HG03571 (cell line): ENCODE measurements around the gene COASY.
A peak's percentile ranks its signal among the peaks of the same experiment; 100 is the strongest.
"Not testable (repeated sequence)": the region's sequence is repeated elsewhere in the genome, so short reads cannot be mapped to it uniquely, and the experiment has no call there.

Experiments
- ATAC-seq: cut with Tn5 transposase; IDR thresholded peaks from one replicate; pipeline ENCODE4 v1.9.1; 2021; ENCODE audit not compliant: unreplicated experiment

The COASY gene

GRCh38 chr17:42552736-42553135, 9.2 kb upstream of the COASY start, which contains the start of gene HSD17B1:
Gene HSD17B1 (plus strand): TSS chr17:42552923. CDS start chr17:42552934, 11 bp downstream.
- not testable (repeated sequence) for ATAC-seq

- no peak for ATAC-seq
These were observed 8.7 kb upstream of the COASY start for GRCh38 chr17:42553161-42553818.

- no peak for ATAC-seq
These were observed 8.1 kb upstream of the COASY start for GRCh38 chr17:42553866-42554249.

- ATAC-seq, result peak; percentile 77
These were observed 7.5 kb upstream of the COASY start for GRCh38 chr17:42554250-42555121.

GRCh38 chr17:42555122-42555622, 6.8 kb upstream of the COASY start:
- no peak for ATAC-seq

- not testable (repeated sequence) for ATAC-seq
These were observed 5.9 kb upstream of the COASY start for GRCh38 chr17:42555961-42556617.

- no peak for ATAC-seq
These were observed 2.9 kb upstream of the COASY start for GRCh38 chr17:42559075-42559474.

- no peak for ATAC-seq
These were observed 1.7 kb upstream of the COASY start for GRCh38 chr17:42560246-42560645.

GRCh38 chr17:42562388-42563142, 617 bp downstream of the COASY start:
- no peak for ATAC-seq

GRCh38 chr17:42563143-42563509, 1.2 kb downstream of the COASY start:
- no peak for ATAC-seq

GRCh38 chr17:42563543-42563942, 1.6 kb downstream of the COASY start:
- ATAC-seq, result no peak

- no peak for ATAC-seq
These were observed 2.0 kb downstream of the COASY start for GRCh38 chr17:42563950-42564349.

GRCh38 chr17:42564815-42565522, 3.0 kb downstream of the COASY start:
- ATAC-seq, result no peak

- ATAC-seq, result no peak
These were observed 3.7 kb downstream of the COASY start for GRCh38 chr17:42565523-42566214.

- no peak for ATAC-seq
These were observed 4.4 kb downstream of the COASY start for GRCh38 chr17:42566215-42566882.

- peak; percentile 47 for ATAC-seq
These were observed 5.1 kb downstream of the COASY start, which contains the start of gene MLX for GRCh38 chr17:42566883-42567573. Gene MLX (plus strand): TSS chr17:42567100. CDS start chr17:42567125, 25 bp downstream.

- ATAC-seq, result no peak
These were observed 6.6 kb downstream of the COASY start for GRCh38 chr17:42568341-42569111.
